ENCODE data around the gene MEGF6. TPM values are rescaled to one million over a fixed set of nuclear protein-coding genes. Genes with fewer than 3 reads are reported as not detected.

The MEGF6 gene
- total and polyA plus RNA-seq, 2 of the 8 experiments (the other 6 are each of a cell fraction or from before 2014, with no cell fraction given), result 4.1 to 14.8 TPM

GRCh38 chr1:3450202-3450863 is 161.0 kb downstream of the MEGF6 start:
- DNase-seq (ENCODE audit: low read depth in 1 of 2, low spot score in 2 of 2) (no peak), FAIRE-seq (no peak)
- Histone ChIP-seq H2BK20ac (ENCODE audit: low read length) (no peak overlapping the region), H4K91ac (replicated peaks; ENCODE audit: insufficient read length, low read length) (no peak overlapping the region), H3K9ac (replicated peaks in 1 of 4; ENCODE audit: extremely low read depth in 1 of 4, low read depth in 3 of 4, low read length in 3 of 4) (no peak overlapping the region), H3K18ac (ENCODE audit: extremely low read depth, low read length) (no peak overlapping the region), H4K5ac (ENCODE audit: insufficient read length, low read depth, low read length) (no peak overlapping the region), H2BK5ac (ENCODE audit: low read depth, low read length) (no peak overlapping the region), H3K79me1 (ENCODE audit: low read depth, low read length) (no peaks in the 10 kb centered on the region), H4K8ac (ENCODE audit: extremely low read depth, insufficient read depth, low read length) (no peak overlapping the region), H3K23ac (ENCODE audit: insufficient read length) (no peak overlapping the region), H2BK15ac (ENCODE audit: low read length) (no peak overlapping the region), H3K79me2 (ENCODE audit: control insufficient read depth in 1 of 2, insufficient read depth in 2 of 2, low read length in 2 of 2) (no peaks in the 10 kb centered on the region), H4K20me1 (replicated peaks in 1 of 2; ENCODE audit: control insufficient read depth in 1 of 2, insufficient read depth in 2 of 2, low read length in 2 of 2) (no peaks in the 10 kb centered on the region), H3K4me2 (ENCODE audit: insufficient read depth in 1 of 2, low read depth in 2 of 2, low read length in 2 of 2) (no peak overlapping the region), H3K4me3 (ENCODE audit: extremely low read depth in 1 of 4, insufficient read depth in 2 of 4, low read depth in 3 of 4, low read length in 4 of 4) (no peak overlapping the region), H2BK12ac (ENCODE audit: low read depth, low read length) (no peak overlapping the region), H3K27me3 (replicated peaks in 1 of 4; ENCODE audit: control insufficient read depth in 3 of 4, extremely low read depth in 1 of 4, insufficient read depth in 3 of 4, low read length in 3 of 4) (peaks cover 0 to 3% (median 0%) of the 10 kb centered on the region in 4 experiments; a peak in 2 of 7 replicates), H3K27ac (ENCODE audit: low read depth, low read length) (no peak overlapping the region), H3K14ac (ENCODE audit: insufficient read length) (no peak overlapping the region), H3K9me3 (ENCODE audit: insufficient read depth in 2 of 2, low read depth in 1 of 2, low read length in 1 of 2) (no peaks in the 10 kb centered on the region), H3K56ac (replicated peaks; ENCODE audit: insufficient read length, low read depth, low read length) (no peak overlapping the region), H3K4me1 (replicated peaks in 1 of 4; ENCODE audit: control insufficient read depth in 3 of 4, insufficient read depth in 4 of 4, low read length in 3 of 4) (peaks cover 0 to 12% (median 8%) of the 10 kb centered on the region in 4 experiments; a peak in 5 of 7 replicates), H3K4ac (replicated peaks; ENCODE audit: insufficient read length, low read depth, low read length) (no peak overlapping the region), H2BK120ac (replicated peaks; ENCODE audit: low read depth, low read length) (no peak overlapping the region), H3K23me2 (ENCODE audit: low read depth, low read length) (peaks cover under 1% of the 10 kb centered on the region; the same call in 1 of the 2 replicates), H2AK5ac (ENCODE audit: low read depth, low read length) (no peak overlapping the region), H3K36me3 (ENCODE audit: control insufficient read depth in 2 of 4, insufficient read depth in 4 of 4, low read length in 3 of 4) (no peaks in the 10 kb centered on the region), H2AFZ (ENCODE audit: low read length) (no peak overlapping the region)
- ChIA-PET POLR2A (ENCODE audit: partially characterized antibody) (no interaction called here), CTCF (ENCODE audit: partially characterized antibody) (interaction anchor here (0.6 to 3.7 kb wide), 4 partner anchors 21 to 169 kb away, joined by 3 to 18 read pairs (median 4); no protein-coding TSS in a partner anchor)
- WGBS, 2 experiments (ENCODE audit: extremely low coverage in 1 of 2, insufficient coverage in 1 of 2, insufficient read length in 1 of 2, insufficient replicate concordance in 2 of 2, low coverage in 1 of 2, low lambda C conversion rate in 2 of 2, missing lambda C conversion rate in 1 of 2), result 84% methylated on average over 9 of the region's 9 CpGs; no CpG with 5 or more reads in 1 of the 2 experiments
- TF ChIP-seq KDM5A (IDR thresholded peaks at IDR 0.05; ENCODE audit: low read length) (no peak), NANOG (IDR thresholded peaks at IDR 0.05; ENCODE audit: insufficient read depth, low read depth, low read length, poor library complexity, severe bottlenecking) (no peak)

All from H1 (cell line).